ENCODE results near the gene ADAMTS2.

The ADAMTS2 gene

GRCh38 chr5:179343021-179343718 is 2.1 kb downstream of the ADAMTS2 start:
- no peak for DNase-seq

GRCh38 chr5:179342577-179342976 is 2.7 kb downstream of the ADAMTS2 start:
- DNase-seq, result no peak

GRCh38 chr5:179340465-179340864 is 4.8 kb downstream of the ADAMTS2 start:
- DNase-seq, result no peak

GRCh38 chr5:179339996-179340395 is 5.3 kb downstream of the ADAMTS2 start:
- no peak for DNase-seq

GRCh38 chr5:179339081-179339480 is 6.2 kb downstream of the ADAMTS2 start:
- no peak for DNase-seq

GRCh38 chr5:179337796-179338676 is 7.2 kb downstream of the ADAMTS2 start:
- DNase-seq, result no peak

GRCh38 chr5:179336871-179337795 is 8.1 kb downstream of the ADAMTS2 start:
- no peak for DNase-seq

- DNase-seq, result no peak
Observed at GRCh38 chr5:179336126-179336870, 9.0 kb downstream of the ADAMTS2 start.

GRCh38 chr5:179333796-179334761 is 11.2 kb downstream of the ADAMTS2 start:
- DNase-seq, result no peak

GRCh38 chr5:179332741-179333290 is 12.4 kb downstream of the ADAMTS2 start:
- no peak for DNase-seq

- DNase-seq, result no peak
Observed at GRCh38 chr5:179331591-179332375, 13.5 kb downstream of the ADAMTS2 start.

- no peak for DNase-seq
Observed at GRCh38 chr5:179330186-179330900, 14.9 kb downstream of the ADAMTS2 start.

- no peak for DNase-seq
Observed at GRCh38 chr5:179328291-179328690, 17.0 kb downstream of the ADAMTS2 start.

GRCh38 chr5:179327021-179327735 is 18.1 kb downstream of the ADAMTS2 start:
- DNase-seq, result no peak

- DNase-seq, result no peak
Observed at GRCh38 chr5:179326122-179326927, 18.9 kb downstream of the ADAMTS2 start.

- DNase-seq, result no peak
Observed at GRCh38 chr5:179325296-179326031, 19.8 kb downstream of the ADAMTS2 start.

GRCh38 chr5:179324760-179325295 is 20.4 kb downstream of the ADAMTS2 start:
- no peak for DNase-seq

Measured in DMS79 treated with DMSO at 0.1 percent for 48 hours (cell line).